Mesangial cell (primary cell): ENCODE measurements around the gene AAMP. TPM values are rescaled to one million over a fixed set of nuclear protein-coding genes. Genes with fewer than 3 reads are reported as not detected.

Source experiments
- total RNA-seq: library from RNA; depleted of rRNA; stranded (reverse); fragments of >200 nt; gene quantifications from 2 replicates; pipeline ENCODE4 v1.2.3, GENCODE V29; 2015

Gene AAMP, protein sequence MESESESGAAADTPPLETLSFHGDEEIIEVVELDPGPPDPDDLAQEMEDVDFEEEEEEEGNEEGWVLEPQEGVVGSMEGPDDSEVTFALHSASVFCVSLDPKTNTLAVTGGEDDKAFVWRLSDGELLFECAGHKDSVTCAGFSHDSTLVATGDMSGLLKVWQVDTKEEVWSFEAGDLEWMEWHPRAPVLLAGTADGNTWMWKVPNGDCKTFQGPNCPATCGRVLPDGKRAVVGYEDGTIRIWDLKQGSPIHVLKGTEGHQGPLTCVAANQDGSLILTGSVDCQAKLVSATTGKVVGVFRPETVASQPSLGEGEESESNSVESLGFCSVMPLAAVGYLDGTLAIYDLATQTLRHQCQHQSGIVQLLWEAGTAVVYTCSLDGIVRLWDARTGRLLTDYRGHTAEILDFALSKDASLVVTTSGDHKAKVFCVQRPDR
- total RNA-seq: 87.7 and 88.8 TPM in 2 replicates

DNA sequence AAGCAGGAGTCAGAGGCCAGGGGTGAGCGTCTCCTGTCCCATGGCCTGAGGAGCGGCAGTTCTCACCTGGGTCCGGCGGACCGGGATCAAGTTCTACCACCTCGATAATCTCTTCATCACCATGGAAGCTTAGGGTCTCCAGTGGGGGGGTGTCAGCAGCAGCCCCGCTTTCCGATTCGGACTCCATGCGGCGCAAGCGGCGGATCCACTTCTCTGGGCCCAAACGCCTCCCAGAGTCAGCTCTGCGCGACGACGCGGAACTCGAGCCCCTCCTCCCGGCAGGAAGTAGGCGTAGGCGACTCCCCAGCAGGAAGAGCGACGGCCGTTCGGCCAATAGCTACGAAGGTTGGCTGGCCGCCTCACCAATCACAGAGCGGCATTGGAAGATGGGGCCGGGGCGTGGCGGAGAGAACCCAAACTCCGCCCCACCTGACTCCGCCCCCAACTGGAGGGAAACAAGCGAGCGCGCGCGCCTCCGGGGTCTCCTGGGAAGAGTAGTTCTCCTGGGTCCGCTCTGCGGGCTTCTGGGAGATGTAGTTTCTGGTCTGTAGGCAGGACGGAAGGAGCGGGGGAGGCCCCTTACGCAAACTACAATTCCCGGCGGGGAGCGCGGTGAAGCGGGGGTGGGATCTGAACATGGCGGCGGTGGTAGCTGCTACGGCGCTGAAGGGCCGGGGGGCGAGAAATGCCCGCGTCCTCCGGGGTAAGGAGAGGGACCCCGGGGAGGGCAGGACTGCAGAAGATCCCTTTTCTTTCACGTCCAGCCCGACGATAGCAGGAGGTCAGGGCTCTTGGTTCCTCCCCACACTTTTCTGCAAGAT is at the start of gene AAMP, which contains the start of gene PNKD:
Gene AAMP, minus strand, starts transcription at position 238 of the 821 bp plus-strand sequence. Its CDS starts 51 bp downstream, at position 187.
Gene PNKD, plus strand, starts transcription at position 620 of the 821 bp plus-strand sequence. Its CDS starts 17 bp downstream, at position 637.

GRCh38 chr2:218292048-218293014 is 22.4 kb upstream of the AAMP start, which contains the start of gene TMBIM1:
TSS of gene TMBIM1 (minus strand) at chr2:218292503. CDS start at chr2:218282141, 10,362 bp downstream.

GRCh38 chr2:218260742-218261422 is 9.1 kb downstream of the AAMP start, which contains the start of gene GPBAR1:
TSS of gene GPBAR1 (plus strand) at chr2:218261015. CDS start at chr2:218262725, 1,710 bp downstream.

DNA sequence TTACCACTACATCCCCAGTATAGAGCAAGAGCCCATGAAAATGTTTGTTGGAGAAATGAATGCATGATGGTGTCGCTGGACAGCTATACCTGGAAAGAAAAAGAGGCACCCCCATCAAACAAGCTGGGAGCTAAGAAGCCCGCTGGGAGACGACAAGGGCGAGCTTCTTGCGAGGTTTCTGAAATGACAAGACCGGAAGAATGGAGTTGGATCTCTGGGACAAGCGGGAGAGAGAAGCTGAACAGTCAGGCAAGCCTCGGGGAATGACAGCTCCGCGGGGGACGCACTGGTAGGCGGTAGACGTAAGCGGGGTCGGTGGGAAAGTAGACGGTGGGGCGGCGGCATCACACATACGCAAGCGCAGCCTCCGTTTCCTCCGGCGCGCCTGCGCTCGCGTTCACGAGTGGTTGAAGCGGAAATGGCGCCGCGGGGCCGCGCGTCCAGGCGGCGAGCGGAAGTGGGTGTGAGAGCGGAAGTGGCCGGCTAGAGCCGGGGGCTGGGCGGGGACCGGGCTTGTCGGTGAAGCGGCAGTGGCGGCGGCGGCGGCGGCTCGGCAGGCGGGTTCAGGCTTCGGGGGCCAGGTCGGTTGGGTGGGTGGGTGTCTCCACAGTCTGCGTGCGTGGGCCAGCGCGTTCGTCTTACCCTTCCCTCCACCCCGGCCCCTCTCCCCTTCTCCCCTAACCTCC is 53.1 kb downstream of the AAMP start, which contains the start of gene ARPC2:
Gene ARPC2, plus strand, starts transcription at position 516 of the 686 bp plus-strand sequence. CDS start 282 bp downstream, outside the sequence.

Other genes starting within 250 kb of the AAMP start
- gene RUFY4, start 200.9 kb downstream of the AAMP start, total RNA-seq: not detected in 2 replicates
- gene CXCR2, start 144.1 kb downstream of the AAMP start, total RNA-seq: not detected in 2 replicates
- not detected in 2 replicates for gene CXCR1, start 103.2 kb downstream of the AAMP start, total RNA-seq
- gene ARPC2, start 52.9 kb downstream of the AAMP start, total RNA-seq: 209 and 386 TPM in 2 replicates
- gene GPBAR1, start 9.1 kb downstream of the AAMP start, total RNA-seq: 0.13 and 0.16 TPM in 2 replicates
- 49.9 and 87.0 TPM in 2 replicates for gene PNKD, start 382 bp upstream of the AAMP start, total RNA-seq
- 138 and 139 TPM in 2 replicates for gene TMBIM1, start 22.4 kb upstream of the AAMP start, total RNA-seq
- not detected in 2 replicates for gene CATIP, start 86.7 kb upstream of the AAMP start, total RNA-seq
- gene SLC11A1, start 112.1 kb upstream of the AAMP start, total RNA-seq: 0.63 TPM in 1 of 2 replicates, not detected in the other
- gene CTDSP1, start 129.7 kb upstream of the AAMP start, total RNA-seq: 45.6 and 98.8 TPM in 2 replicates
- not detected in 2 replicates for gene VIL1, start 149.0 kb upstream of the AAMP start, total RNA-seq